Measurements from ENCODE around the gene MDN1.

The MDN1 gene

DNA sequence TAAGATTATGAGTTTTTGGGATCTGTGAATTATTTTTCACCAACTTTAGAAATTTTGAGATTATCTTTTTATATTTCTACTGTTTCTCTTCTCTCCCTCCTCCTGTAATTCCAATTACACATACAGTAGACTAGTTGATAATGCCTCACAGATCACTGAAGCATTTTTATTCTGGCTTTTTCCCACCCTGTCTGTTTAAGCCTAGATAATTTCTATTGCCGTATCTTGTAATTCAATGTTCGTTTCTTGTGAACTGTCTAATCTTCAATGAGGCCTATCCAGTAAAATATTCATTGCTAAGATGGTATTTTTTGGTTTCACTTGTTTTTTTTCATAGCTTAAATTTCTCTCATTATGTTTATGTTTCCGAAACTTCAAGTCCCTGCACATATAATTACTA, 12.0 kb downstream of the MDN1 start:
- no peak for TF ChIP-seq POLR2AphosphoS5 (IDR thresholded peaks at IDR 0.05; ENCODE audit: low read depth, low read length)
- no peak for TF ChIP-seq TAF1 (IDR thresholded peaks at IDR 0.05; ENCODE audit: borderline replicate concordance, low read depth, low read length)
- no peak for TF ChIP-seq POLR2A (IDR thresholded peaks at IDR 0.05; ENCODE audit: low read depth, low read length)
- DNase-seq (ENCODE audit: insufficient read length) (no peak), FAIRE-seq (no peak)

DNA sequence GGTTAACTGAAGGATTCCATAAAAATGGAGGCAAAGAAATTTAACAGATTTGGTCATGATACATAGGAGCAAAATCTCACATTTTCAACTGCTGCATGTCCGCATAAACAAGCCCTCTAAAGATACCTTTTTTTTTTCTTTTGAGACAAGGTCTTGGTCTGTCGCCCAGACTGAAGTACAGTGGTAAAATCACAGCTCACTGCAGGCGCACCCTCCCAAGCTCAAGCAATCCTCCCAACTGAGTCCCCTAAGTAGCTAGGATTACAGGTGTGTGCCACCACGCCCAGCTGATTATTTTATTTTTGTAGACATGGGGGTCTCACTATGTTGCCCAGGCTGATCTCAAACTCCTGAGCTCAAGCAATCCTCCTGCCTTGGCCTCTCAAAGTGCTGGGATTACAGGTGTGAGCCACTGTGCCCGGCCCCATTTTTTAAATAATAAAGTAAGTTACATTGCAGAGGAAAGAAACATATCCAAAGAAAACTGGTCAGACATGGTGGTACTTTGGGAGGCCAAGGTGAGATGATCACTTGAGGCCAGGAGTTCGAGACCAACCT, 13.7 kb downstream of the MDN1 start:
- no peak for FAIRE-seq
- DNase-seq (ENCODE audit: insufficient read length), result no peak
- TF ChIP-seq TAF1 (IDR thresholded peaks at IDR 0.05; ENCODE audit: borderline replicate concordance, low read depth, low read length) (no peak), POLR2A (IDR thresholded peaks at IDR 0.05; ENCODE audit: low read depth, low read length) (no peak), POLR2AphosphoS5 (IDR thresholded peaks at IDR 0.05; ENCODE audit: low read depth, low read length) (no peak)

DNA sequence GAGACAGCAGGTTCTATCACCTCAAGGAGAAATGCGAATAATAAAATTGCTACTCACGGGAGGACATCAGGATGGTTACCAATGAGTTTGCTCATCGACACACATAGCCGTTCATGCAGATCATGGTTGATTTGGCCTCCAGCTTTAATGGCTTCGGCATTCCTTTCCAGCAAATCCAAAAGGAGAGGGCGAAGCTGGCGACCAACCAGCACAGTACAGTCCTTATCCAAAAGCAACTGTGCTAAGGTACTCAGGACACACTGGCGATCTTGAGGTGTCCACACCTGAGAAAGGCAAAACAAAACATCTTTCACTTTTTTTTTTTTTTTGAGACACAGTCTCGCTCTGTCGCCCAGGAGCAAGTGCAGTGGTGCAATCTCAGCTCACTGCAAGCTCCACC, 16.3 kb downstream of the MDN1 start:
- FAIRE-seq (no peak), DNase-seq (ENCODE audit: insufficient read length) (no peak)

DNA sequence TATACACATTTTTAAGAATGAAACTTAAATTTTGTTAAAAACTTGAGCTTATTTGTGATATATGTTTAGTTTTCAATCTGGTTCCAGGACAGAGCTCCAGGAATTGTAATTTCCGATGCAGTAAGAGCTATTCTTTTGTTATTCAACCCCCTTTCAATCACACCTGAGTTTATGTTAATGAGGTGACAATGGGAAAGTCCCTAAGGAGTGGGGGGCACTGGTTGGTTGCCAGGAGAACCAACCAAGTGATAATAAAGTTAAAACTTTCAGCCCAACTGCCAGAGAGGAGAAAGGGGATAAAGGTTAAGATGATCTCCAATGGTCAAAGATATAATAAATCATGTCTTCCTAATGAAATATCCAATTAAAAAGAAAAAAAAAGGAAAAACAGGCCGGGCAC, 19.8 kb downstream of the MDN1 start:
- TF ChIP-seq POLR2AphosphoS5 (IDR thresholded peaks at IDR 0.05; ENCODE audit: low read depth, low read length) (no peak), POLR2A (IDR thresholded peaks at IDR 0.05; ENCODE audit: low read depth, low read length) (no peak), TAF1 (IDR thresholded peaks at IDR 0.05; ENCODE audit: borderline replicate concordance, low read depth, low read length) (no peak)
- DNase-seq (ENCODE audit: insufficient read length), result no peak
- FAIRE-seq, result no peak

More for the DNA sequence above, 16.3 kb downstream of the MDN1 start:
- no peak for TF ChIP-seq TAF1 (IDR thresholded peaks at IDR 0.05; ENCODE audit: borderline replicate concordance, low read depth, low read length)
- no peak for TF ChIP-seq POLR2A (IDR thresholded peaks at IDR 0.05; ENCODE audit: low read depth, low read length)

DNA sequence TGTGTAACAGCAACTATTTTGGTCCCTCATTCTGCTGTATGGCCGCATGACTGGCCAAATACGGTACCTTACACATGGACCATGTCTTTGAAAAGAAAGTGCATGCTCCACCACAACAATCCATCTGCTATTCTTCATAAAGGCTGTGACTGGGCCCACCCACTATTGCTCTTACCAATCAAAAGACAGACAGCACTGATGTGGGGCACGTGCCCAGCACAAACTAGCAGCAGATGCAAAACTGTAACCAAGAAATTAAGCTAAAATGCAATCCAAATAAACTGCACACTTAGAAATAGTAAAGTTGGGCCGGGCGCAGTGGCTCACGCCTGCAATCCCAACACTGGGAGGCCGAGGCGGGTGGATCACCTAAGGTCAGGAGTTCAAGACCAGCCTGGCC, 20.5 kb downstream of the MDN1 start:
- no peak for DNase-seq (ENCODE audit: insufficient read length)
- TF ChIP-seq POLR2AphosphoS5 (IDR thresholded peaks at IDR 0.05; ENCODE audit: low read depth, low read length) (no peak), POLR2A (IDR thresholded peaks at IDR 0.05; ENCODE audit: low read depth, low read length) (no peak), TAF1 (IDR thresholded peaks at IDR 0.05; ENCODE audit: borderline replicate concordance, low read depth, low read length) (no peak)
- no peak for FAIRE-seq

DNA sequence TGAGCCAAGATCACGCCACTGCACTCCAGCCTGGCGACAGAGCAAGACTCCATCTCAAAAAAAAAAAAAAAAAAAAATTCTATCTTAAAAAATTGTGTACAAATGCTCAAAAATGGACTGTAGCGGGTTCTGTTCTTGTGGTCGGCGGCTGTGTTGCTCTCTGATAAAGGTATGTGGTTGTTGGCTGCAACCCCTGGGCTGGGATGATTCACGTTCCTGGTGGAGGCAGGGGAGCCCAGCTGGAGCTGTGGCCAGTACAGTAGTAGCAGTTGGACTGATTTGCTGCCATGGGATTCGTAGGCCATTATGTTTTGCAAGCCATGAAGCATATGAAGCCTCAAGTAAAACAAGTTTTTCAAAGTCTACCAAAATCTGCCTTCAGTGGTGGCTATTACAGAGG, 22.3 kb downstream of the MDN1 start:
- DNase-seq (ENCODE audit: insufficient read length) (no peak), FAIRE-seq (no peak)
- no peak for TF ChIP-seq TAF1 (IDR thresholded peaks at IDR 0.05; ENCODE audit: borderline replicate concordance, low read depth, low read length)
- no peak for TF ChIP-seq POLR2AphosphoS5 (IDR thresholded peaks at IDR 0.05; ENCODE audit: low read depth, low read length)
- no peak for TF ChIP-seq POLR2A (IDR thresholded peaks at IDR 0.05; ENCODE audit: low read depth, low read length)

DNA sequence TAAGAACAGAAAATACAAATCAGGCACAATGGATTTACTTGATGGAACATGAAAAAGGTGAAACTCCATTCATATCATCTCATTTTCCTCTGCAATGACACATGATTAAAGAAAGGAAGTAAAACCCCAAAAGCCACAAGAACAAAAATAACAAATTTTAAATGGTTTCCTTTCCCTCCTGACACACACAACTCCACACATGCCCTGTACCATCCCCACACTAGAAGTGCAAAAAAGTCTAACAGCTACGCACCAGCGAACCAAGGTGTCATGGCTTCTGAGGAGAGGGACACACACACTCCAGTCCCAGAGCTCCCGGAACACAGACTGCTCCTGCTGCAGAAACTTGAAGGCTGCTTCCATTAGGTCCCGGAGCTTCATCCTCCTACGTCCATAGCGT, 25.3 kb downstream of the MDN1 start:
- no peak for TF ChIP-seq TAF1 (IDR thresholded peaks at IDR 0.05; ENCODE audit: borderline replicate concordance, low read depth, low read length)
- TF ChIP-seq POLR2A (IDR thresholded peaks at IDR 0.05; ENCODE audit: low read depth, low read length), result no peak
- TF ChIP-seq POLR2AphosphoS5 (IDR thresholded peaks at IDR 0.05; ENCODE audit: low read depth, low read length), result no peak
- FAIRE-seq (no peak), DNase-seq (ENCODE audit: insufficient read length) (no peak)

DNA sequence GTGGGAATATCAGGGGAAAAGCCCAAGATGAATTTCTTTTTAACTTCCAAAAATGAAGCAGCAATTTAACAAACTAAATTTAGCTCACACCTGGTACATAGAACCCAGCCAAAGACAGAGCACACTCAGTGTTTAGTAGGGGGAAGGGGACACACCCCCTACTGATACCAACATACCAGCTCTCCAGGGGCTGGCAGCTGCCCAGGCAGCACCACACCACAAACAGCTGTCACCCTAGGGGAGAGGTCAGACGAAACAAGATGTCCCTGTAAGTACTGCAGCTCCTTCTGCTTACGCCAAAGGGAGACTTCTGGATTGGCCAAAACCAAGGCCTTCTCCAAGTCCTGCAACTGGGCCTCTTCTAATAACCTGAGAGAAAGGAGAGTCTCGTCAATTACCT, 26.0 kb downstream of the MDN1 start:
- FAIRE-seq (no peak), DNase-seq (ENCODE audit: insufficient read length) (no peak)
- TF ChIP-seq TAF1 (IDR thresholded peaks at IDR 0.05; ENCODE audit: borderline replicate concordance, low read depth, low read length) (no peak), POLR2A (IDR thresholded peaks at IDR 0.05; ENCODE audit: low read depth, low read length) (no peak), POLR2AphosphoS5 (IDR thresholded peaks at IDR 0.05; ENCODE audit: low read depth, low read length) (no peak)

DNA sequence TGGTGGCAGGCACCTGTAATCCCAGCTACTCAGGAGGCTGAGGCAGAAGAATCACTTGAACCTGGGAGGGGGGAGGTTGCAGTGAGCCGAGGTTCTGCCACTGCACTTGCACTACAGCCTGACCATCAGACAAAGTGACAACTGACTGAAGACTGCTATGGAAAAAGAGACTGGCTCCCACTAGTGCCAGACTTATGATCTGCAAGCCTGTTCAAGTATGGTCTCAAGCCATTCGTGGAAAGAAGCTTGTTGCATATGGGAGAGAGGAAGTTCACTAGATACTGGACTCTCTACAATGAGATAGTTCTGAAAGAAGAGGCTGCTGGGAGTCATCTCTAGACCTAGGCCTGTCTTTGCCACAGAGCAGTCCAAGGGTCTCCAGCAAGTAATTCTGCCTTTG, 26.7 kb downstream of the MDN1 start:
- no peak for TF ChIP-seq POLR2AphosphoS5 (IDR thresholded peaks at IDR 0.05; ENCODE audit: low read depth, low read length)
- TF ChIP-seq TAF1 (IDR thresholded peaks at IDR 0.05; ENCODE audit: borderline replicate concordance, low read depth, low read length), result no peak
- no peak for TF ChIP-seq POLR2A (IDR thresholded peaks at IDR 0.05; ENCODE audit: low read depth, low read length)

DNA sequence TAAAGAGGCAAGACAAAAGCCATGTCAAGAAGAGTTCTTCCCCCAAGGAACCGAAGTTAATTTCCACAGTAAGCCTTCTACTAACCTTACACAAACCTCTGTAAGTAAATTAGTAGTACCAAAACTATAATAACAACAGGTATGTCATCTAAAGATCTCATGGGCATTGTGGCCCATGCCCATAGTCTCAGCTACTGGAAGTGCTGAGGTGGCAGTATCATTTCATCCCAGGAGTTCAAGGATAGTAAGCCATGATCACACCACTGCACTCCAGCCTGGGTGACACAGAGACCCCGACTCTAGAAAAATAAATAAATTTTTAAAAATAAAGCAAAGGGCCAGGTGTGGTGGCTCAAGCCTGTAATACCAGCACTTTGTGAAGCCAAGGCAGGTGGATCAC, 29.2 kb downstream of the MDN1 start:
- no peak for FAIRE-seq
- no peak for DNase-seq (ENCODE audit: insufficient read length)
- no peak for TF ChIP-seq POLR2AphosphoS5 (IDR thresholded peaks at IDR 0.05; ENCODE audit: low read depth, low read length)
- TF ChIP-seq POLR2A (IDR thresholded peaks at IDR 0.05; ENCODE audit: low read depth, low read length), result no peak
- TF ChIP-seq TAF1 (IDR thresholded peaks at IDR 0.05; ENCODE audit: borderline replicate concordance, low read depth, low read length), result no peak

More for the DNA sequence above, 26.7 kb downstream of the MDN1 start:
- no peak for DNase-seq (ENCODE audit: insufficient read length)
- FAIRE-seq, result no peak

DNA sequence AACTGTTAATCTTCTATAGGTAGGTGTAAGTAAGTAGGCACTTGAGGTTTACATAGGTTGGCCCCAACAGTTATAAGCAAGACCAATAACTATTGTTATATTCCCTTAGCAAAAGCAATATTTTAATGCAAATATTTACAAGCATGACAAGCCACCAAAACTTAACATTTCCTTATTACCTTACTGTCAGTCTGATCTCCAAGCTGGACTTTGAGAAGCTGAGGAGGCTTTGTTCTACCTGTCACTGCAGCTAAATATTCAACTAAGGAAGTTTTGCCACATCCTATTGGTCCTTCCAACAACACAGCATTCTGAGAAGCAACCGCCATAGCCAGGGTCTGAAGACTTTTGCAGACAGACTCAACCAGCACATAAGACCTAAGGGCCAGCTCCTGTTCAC, 29.6 kb downstream of the MDN1 start:
- FAIRE-seq (no peak), DNase-seq (ENCODE audit: insufficient read length) (no peak)
- TF ChIP-seq POLR2A (IDR thresholded peaks at IDR 0.05; ENCODE audit: low read depth, low read length) (no peak), TAF1 (IDR thresholded peaks at IDR 0.05; ENCODE audit: borderline replicate concordance, low read depth, low read length) (no peak), POLR2AphosphoS5 (IDR thresholded peaks at IDR 0.05; ENCODE audit: low read depth, low read length) (no peak)

DNA sequence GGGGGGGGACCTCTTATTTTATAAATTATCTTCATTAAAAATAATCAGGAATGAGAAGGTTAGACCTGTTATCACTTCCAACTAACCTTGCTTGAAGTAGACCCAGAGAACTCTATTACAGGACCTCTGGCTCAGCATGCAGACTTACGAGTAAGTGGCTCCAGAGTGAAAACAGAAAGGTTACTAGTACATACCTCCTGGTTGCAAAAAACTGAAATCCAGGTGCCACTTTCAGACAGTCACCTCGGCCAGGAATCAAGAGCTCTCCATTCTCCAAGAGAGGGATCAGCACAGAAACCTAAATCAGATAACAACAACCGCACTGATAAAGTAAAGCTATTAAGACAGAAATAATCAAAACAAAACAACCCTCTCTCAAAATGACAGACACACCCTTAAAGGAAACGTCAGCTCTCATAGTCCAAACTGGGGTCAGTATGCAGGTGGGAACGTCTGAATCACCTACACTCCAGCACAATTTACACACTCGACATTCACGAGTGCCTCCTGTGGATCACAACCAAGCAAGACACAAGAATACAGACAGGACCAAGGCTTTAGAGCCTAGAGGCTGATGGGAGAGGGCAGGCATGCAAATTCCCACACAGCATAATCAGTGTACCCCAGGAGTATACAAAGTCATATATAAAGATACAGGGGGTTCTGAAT, 31.8 kb downstream of the MDN1 start:
- TF ChIP-seq POLR2AphosphoS5 (IDR thresholded peaks at IDR 0.05; ENCODE audit: low read depth, low read length), result no peak
- TF ChIP-seq TAF1 (IDR thresholded peaks at IDR 0.05; ENCODE audit: borderline replicate concordance, low read depth, low read length), result no peak
- no peak for TF ChIP-seq POLR2A (IDR thresholded peaks at IDR 0.05; ENCODE audit: low read depth, low read length)
- DNase-seq (ENCODE audit: insufficient read length), result no peak
- no peak for FAIRE-seq
